Measurements from ENCODE around the gene TMEM132A. TPM values are rescaled to one million over a fixed set of nuclear protein-coding genes. Genes with fewer than 3 reads are reported as not detected.

The TMEM132A gene
- polyA plus RNA-seq, 2 donors = 8.1 to 37.4 TPM

GRCh38 chr11:60912851-60913528, 11.3 kb upstream of the TMEM132A start:
- no peak overlapping the region for H3K4me3 ChIP-seq (ENCODE audit: low read depth in 1 of 2, low read length in 2 of 2)
- WGBS, 2 donors = 64 to 75% methylated on average over 22 of the region's 22 CpGs

GRCh38 chr11:60913793-60914632, 10.2 kb upstream of the TMEM132A start, which contains the start of gene TMEM109:
Gene TMEM109, plus strand, starts transcription at chr11:60914158. Its CDS starts 5,536 bp downstream, at chr11:60919694.
- Histone ChIP-seq H3K9me3 (ENCODE audit: control insufficient read depth in 2 of 2, insufficient read depth in 1 of 2, low read depth in 1 of 2, low read length in 1 of 2) (no peaks in the 10 kb centered on the region), H3K4me3 (ENCODE audit: low read depth in 1 of 2, low read length in 2 of 2) (peak within 1 kb of the TSS; percentile 72 to 91), H3K4me1 (ENCODE audit: control insufficient read depth in 2 of 2, insufficient read depth in 2 of 2, low read length in 1 of 2) (peaks cover 3 to 21% of the 10 kb centered on the region in 2 donors), H3K27me3 (ENCODE audit: control insufficient read depth in 1 of 2, insufficient read depth in 2 of 2, low read length in 2 of 2) (no peaks in the 10 kb centered on the region), H3K36me3 (ENCODE audit: control insufficient read depth in 2 of 2, insufficient read depth in 2 of 2, low read length in 1 of 2) (no peaks in the 10 kb centered on the region), H3K27ac (ENCODE audit: low read depth in 2 of 2, low read length in 1 of 2) (peak within 1 kb of the TSS; percentile 93 to 95)
- 0% methylated on average over 64 to 70 of the region's 70 CpGs for WGBS, 2 donors

More at GRCh38 chr11:60912851-60913528, 11.3 kb upstream of the TMEM132A start:
- Histone ChIP-seq H3K9me3 (ENCODE audit: control insufficient read depth in 2 of 2, insufficient read depth in 1 of 2, low read depth in 1 of 2, low read length in 1 of 2) (no peaks in the 10 kb centered on the region), H3K4me1 (ENCODE audit: control insufficient read depth in 2 of 2, insufficient read depth in 2 of 2, low read length in 1 of 2) (peaks cover 3 to 17% of the 10 kb centered on the region in 2 donors), H3K27ac (ENCODE audit: low read depth in 2 of 2, low read length in 1 of 2) (peak overlapping the region; percentile 51 to 93), H3K36me3 (ENCODE audit: control insufficient read depth in 2 of 2, insufficient read depth in 2 of 2, low read length in 1 of 2) (no peaks in the 10 kb centered on the region), H3K27me3 (ENCODE audit: control insufficient read depth in 1 of 2, insufficient read depth in 2 of 2, low read length in 2 of 2) (no peaks in the 10 kb centered on the region)

- Histone ChIP-seq H3K9me3 (ENCODE audit: control insufficient read depth in 2 of 2, insufficient read depth in 1 of 2, low read depth in 1 of 2, low read length in 1 of 2) (no peaks in the 10 kb centered on the region), H3K27me3 (ENCODE audit: control insufficient read depth in 1 of 2, insufficient read depth in 2 of 2, low read length in 2 of 2) (no peaks in the 10 kb centered on the region), H3K4me3 (ENCODE audit: low read depth in 1 of 2, low read length in 2 of 2) (peak overlapping the region; percentile 72 to 91), H3K4me1 (ENCODE audit: control insufficient read depth in 2 of 2, insufficient read depth in 2 of 2, low read length in 1 of 2) (peaks cover 7 to 25% of the 10 kb centered on the region in 2 donors), H3K36me3 (ENCODE audit: control insufficient read depth in 2 of 2, insufficient read depth in 2 of 2, low read length in 1 of 2) (peaks cover 0 to 3% of the 10 kb centered on the region in 2 donors), H3K27ac (ENCODE audit: low read depth in 2 of 2, low read length in 1 of 2) (peak overlapping the region; percentile 93 to 95)
- WGBS, 2 donors = 0% methylated on average over 29 to 31 of the region's 31 CpGs
These were observed 9.5 kb upstream of the TMEM132A start for GRCh38 chr11:60914633-60915247.

GRCh38 chr11:60915248-60915914, 8.9 kb upstream of the TMEM132A start:
- Histone ChIP-seq H3K27me3 (ENCODE audit: control insufficient read depth in 1 of 2, insufficient read depth in 2 of 2, low read length in 2 of 2) (no peaks in the 10 kb centered on the region), H3K36me3 (ENCODE audit: control insufficient read depth in 2 of 2, insufficient read depth in 2 of 2, low read length in 1 of 2) (peaks cover 0 to 8% of the 10 kb centered on the region in 2 donors), H3K27ac (ENCODE audit: low read depth in 2 of 2, low read length in 1 of 2) (peak overlapping the region; percentile 93 to 95), H3K4me1 (ENCODE audit: control insufficient read depth in 2 of 2, insufficient read depth in 2 of 2, low read length in 1 of 2) (peaks cover 9 to 28% of the 10 kb centered on the region in 2 donors), H3K4me3 (ENCODE audit: low read depth in 1 of 2, low read length in 2 of 2) (peak overlapping the region; percentile 72 to 91), H3K9me3 (ENCODE audit: control insufficient read depth in 2 of 2, insufficient read depth in 1 of 2, low read depth in 1 of 2, low read length in 1 of 2) (no peaks in the 10 kb centered on the region)
- 4% methylated on average over 17 of the region's 17 CpGs for WGBS, 2 donors

- Histone ChIP-seq H3K36me3 (ENCODE audit: control insufficient read depth in 2 of 2, insufficient read depth in 2 of 2, low read length in 1 of 2) (peaks cover 5 to 21% of the 10 kb centered on the region in 2 donors), H3K9me3 (ENCODE audit: control insufficient read depth in 2 of 2, insufficient read depth in 1 of 2, low read depth in 1 of 2, low read length in 1 of 2) (no peaks in the 10 kb centered on the region), H3K27me3 (ENCODE audit: control insufficient read depth in 1 of 2, insufficient read depth in 2 of 2, low read length in 2 of 2) (no peaks in the 10 kb centered on the region), H3K4me1 (ENCODE audit: control insufficient read depth in 2 of 2, insufficient read depth in 2 of 2, low read length in 1 of 2) (peaks cover 9 to 31% of the 10 kb centered on the region in 2 donors), H3K27ac (ENCODE audit: low read depth in 2 of 2, low read length in 1 of 2) (peak overlapping the region; percentile 65 to 86), H3K4me3 (ENCODE audit: low read depth in 1 of 2, low read length in 2 of 2) (no peak overlapping the region)
- 48 to 55% methylated on average over 3 of the region's 3 CpGs for WGBS, 2 donors
These were observed 7.5 kb upstream of the TMEM132A start for GRCh38 chr11:60916669-60917206.

- peaks cover 9 to 33% of the 10 kb centered on the region in 2 donors for H3K4me1 ChIP-seq (ENCODE audit: control insufficient read depth in 2 of 2, insufficient read depth in 2 of 2, low read length in 1 of 2)
- WGBS, 2 donors = 59 to 74% methylated on average over 1 of the region's 1 CpG
These were observed 7.0 kb upstream of the TMEM132A start for GRCh38 chr11:60917267-60917666.

GRCh38 chr11:60918251-60918938, 5.9 kb upstream of the TMEM132A start:
- Histone ChIP-seq H3K9me3 (ENCODE audit: control insufficient read depth in 2 of 2, insufficient read depth in 1 of 2, low read depth in 1 of 2, low read length in 1 of 2) (no peaks in the 10 kb centered on the region), H3K27me3 (ENCODE audit: control insufficient read depth in 1 of 2, insufficient read depth in 2 of 2, low read length in 2 of 2) (no peaks in the 10 kb centered on the region), H3K4me1 (ENCODE audit: control insufficient read depth in 2 of 2, insufficient read depth in 2 of 2, low read length in 1 of 2) (peaks cover 9 to 27% of the 10 kb centered on the region in 2 donors), H3K36me3 (ENCODE audit: control insufficient read depth in 2 of 2, insufficient read depth in 2 of 2, low read length in 1 of 2) (peaks cover 11 to 35% of the 10 kb centered on the region in 2 donors), H3K4me3 (ENCODE audit: low read depth in 1 of 2, low read length in 2 of 2) (no peak overlapping the region), H3K27ac (ENCODE audit: low read depth in 2 of 2, low read length in 1 of 2) (peak overlapping the region; percentile 68 to 84)
- 84 to 85% methylated on average over 4 of the region's 4 CpGs for WGBS, 2 donors

More at GRCh38 chr11:60917267-60917666, 7.0 kb upstream of the TMEM132A start:
- H3K36me3 ChIP-seq (ENCODE audit: control insufficient read depth in 2 of 2, insufficient read depth in 2 of 2, low read length in 1 of 2) = peaks cover 8 to 26% of the 10 kb centered on the region in 2 donors
- H3K27me3 ChIP-seq (ENCODE audit: control insufficient read depth in 1 of 2, insufficient read depth in 2 of 2, low read length in 2 of 2) = no peaks in the 10 kb centered on the region
- no peaks in the 10 kb centered on the region for H3K9me3 ChIP-seq (ENCODE audit: control insufficient read depth in 2 of 2, insufficient read depth in 1 of 2, low read depth in 1 of 2, low read length in 1 of 2)
- H3K27ac ChIP-seq (ENCODE audit: low read depth in 2 of 2, low read length in 1 of 2) = peak overlapping the region; percentile 65 to 86
- H3K4me3 ChIP-seq (ENCODE audit: low read depth in 1 of 2, low read length in 2 of 2) = no peak overlapping the region

GRCh38 chr11:60918939-60919265, 5.4 kb upstream of the TMEM132A start:
- H3K9me3 ChIP-seq (ENCODE audit: control insufficient read depth in 2 of 2, insufficient read depth in 1 of 2, low read depth in 1 of 2, low read length in 1 of 2) = no peaks in the 10 kb centered on the region
- H3K27me3 ChIP-seq (ENCODE audit: control insufficient read depth in 1 of 2, insufficient read depth in 2 of 2, low read length in 2 of 2) = no peaks in the 10 kb centered on the region
- H3K4me1 ChIP-seq (ENCODE audit: control insufficient read depth in 2 of 2, insufficient read depth in 2 of 2, low read length in 1 of 2) = peaks cover 11 to 31% of the 10 kb centered on the region in 2 donors
- H3K27ac ChIP-seq (ENCODE audit: low read depth in 2 of 2, low read length in 1 of 2) = peak overlapping the region; percentile 68 to 84
- H3K4me3 ChIP-seq (ENCODE audit: low read depth in 1 of 2, low read length in 2 of 2) = no peak overlapping the region
- peaks cover 11 to 35% of the 10 kb centered on the region in 2 donors for H3K36me3 ChIP-seq (ENCODE audit: control insufficient read depth in 2 of 2, insufficient read depth in 2 of 2, low read length in 1 of 2)
- WGBS, 2 donors = 36 to 53% methylated on average over 2 of the region's 2 CpGs
